HG02938 (cell line): ENCODE results near the gene ASIC5.
"Not testable (repeated sequence)": the region's sequence is repeated elsewhere in the genome, so short reads cannot be mapped to it uniquely, and the experiment has no call there.

Source experiments
- ATAC-seq: cut with Tn5 transposase; IDR thresholded peaks from one replicate; pipeline ENCODE4 v1.9.1; 2021; ENCODE audit warnings: mild to moderate bottlenecking, moderate library complexity; ENCODE audit not compliant: unreplicated experiment

Gene ASIC5, protein sequence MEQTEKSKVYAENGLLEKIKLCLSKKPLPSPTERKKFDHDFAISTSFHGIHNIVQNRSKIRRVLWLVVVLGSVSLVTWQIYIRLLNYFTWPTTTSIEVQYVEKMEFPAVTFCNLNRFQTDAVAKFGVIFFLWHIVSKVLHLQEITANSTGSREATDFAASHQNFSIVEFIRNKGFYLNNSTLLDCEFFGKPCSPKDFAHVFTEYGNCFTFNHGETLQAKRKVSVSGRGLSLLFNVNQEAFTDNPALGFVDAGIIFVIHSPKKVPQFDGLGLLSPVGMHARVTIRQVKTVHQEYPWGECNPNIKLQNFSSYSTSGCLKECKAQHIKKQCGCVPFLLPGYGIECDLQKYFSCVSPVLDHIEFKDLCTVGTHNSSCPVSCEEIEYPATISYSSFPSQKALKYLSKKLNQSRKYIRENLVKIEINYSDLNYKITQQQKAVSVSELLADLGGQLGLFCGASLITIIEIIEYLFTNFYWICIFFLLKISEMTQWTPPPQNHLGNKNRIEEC

DNA sequence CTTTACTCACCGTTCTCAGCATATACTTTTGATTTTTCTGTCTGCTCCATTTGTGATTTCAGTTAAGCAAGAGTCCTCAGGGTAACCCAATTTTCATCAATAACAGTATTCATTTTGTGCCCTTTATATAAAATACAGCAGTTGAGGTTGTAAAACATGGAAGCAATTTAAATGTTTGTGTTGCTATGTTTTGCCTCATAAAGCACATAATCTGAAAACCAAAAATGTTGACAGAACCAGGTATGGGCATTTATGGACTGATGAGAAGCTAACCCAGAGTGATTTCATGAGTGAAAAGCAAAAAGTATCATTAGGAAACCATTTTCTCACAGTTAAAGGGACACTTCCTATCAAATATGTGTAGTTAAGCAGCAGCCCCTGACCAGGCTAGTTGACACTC lies at the start of gene ASIC5:
Gene ASIC5 (minus strand): TSS at position 101 of the 400 bp plus-strand sequence. CDS start 51 bp downstream, at position 50.
- ATAC-seq, result no peak

DNA sequence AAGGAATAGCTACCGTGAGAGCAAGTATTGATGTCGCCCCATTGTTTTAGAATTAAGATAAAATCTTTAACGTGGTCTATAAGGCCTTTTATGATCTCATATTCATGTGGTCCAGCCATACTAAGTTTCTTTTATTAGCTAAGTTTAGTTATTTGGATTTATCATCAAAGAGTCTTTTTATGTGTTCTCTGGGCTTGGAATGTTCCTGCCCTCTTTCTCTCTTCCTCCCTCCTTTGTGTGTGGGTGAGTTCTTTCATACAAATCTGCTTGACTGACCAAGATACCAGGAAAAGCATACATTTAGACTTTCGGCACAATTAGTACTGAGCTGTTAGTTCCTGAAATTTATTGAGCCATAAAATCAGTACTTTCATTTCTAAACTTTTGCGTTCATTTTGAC lies 48.7 kb upstream of the ASIC5 start:
- ATAC-seq, result no peak

DNA sequence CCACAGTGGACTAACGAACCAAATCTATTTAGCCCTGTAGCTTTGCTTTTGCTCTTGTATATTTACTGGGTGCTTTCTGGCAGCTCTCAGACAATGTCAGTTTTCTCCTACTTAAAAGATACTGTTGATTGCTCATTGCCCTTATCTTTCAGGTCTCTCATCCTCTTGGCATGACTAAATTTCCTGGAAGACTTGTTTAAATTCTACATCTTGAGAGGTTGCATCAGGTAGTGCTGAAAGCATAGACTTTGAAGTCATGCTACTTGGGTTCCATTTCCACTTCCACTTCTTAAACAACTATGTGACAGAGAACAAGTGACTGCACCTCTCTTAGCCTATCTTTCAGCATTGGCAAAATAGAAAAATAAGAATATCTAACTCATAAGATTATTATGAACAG lies 45.8 kb upstream of the ASIC5 start:
- ATAC-seq, result no peak

DNA sequence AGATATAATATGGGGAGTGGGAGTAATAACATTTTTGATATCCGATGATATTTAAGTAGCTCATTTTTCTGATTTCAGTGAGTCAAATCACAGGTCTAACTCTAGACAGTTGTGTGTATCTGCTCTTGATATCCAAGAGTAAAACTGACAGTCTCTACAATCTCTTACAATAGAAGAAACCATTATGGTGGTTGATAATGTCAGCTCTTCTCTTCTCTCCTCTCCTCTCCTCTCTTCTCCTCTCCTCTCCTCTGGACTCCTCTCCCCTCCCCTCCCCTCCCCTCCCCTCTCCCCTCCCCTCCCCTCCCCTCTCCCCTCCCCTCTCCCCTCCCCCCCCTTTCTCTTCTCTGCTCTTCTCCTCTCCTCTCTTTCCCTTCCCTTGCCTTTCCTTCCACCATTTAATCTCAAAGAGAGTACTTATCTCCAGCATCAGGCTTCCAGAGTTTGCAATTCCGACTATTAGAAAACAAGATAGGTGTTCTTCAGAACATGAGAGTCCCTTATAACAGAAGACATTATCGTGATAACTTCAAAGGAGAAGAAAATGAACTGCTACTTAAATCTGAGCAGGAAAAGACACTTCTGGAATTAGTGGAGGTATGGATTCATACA lies 43.6 kb upstream of the ASIC5 start:
- no peak for ATAC-seq

DNA sequence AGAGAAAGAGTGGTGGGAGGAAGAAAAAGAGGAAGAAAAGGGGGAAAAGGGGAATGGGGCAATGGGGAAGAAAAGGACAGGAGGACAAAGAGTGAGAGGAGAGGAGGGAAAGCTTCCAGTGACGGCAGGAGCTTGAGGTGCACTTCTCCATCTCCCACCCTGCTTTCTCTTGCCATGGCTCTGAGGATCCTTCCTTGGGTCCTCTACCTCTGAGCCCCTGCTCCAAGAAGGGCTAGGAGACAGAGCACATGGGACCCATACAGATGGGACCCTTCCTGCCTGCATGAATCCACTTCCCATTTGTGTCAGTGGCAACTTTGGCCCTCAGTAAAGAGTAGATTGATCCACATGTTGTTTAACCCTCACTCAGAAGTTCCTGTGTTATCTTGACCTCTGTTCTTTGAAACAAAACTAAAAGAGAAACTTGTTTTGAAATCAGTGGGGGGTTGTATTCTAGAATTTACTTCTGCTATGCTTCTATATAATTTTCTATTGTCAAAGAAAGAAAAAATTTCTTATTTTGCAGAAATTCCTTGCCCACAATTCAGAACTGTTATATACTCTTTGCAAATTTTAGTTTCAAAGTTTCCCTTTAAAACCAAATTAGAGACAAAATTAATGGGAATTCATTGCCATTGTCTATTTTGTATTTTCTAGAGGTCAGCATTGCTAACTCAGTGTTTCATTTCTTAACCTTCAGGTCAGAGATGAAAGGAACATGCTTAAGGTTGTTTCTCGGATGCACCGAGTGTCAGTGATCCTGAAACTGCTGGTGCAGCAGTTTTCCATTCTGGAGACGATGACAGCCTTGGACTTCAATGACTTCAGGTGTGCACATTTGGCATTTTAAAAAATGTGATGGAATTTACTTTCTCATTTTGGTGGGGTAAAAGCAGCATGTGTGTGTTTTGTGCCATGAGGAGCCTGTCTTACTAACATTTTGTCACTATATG lies 42.4 kb upstream of the ASIC5 start:
- ATAC-seq, result peak; percentile 50

DNA sequence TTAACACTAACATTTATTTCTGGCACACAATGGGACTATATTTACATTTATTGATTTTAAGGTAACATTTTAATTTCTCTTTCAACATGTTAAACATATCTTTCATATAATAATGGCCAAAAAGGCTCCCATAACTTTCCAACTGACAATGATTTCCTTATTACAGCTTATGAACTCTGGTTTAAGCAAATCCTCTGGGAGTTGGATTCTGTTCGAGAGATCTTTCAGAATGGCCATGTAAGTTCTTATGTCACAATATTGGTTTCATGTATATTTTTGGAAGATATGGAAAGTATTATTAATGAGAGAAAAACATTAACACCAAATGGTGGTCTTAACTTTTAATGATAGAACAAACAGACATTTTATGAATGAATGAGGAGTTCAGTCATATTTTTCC lies 41.5 kb upstream of the ASIC5 start:
- no peak for ATAC-seq

DNA sequence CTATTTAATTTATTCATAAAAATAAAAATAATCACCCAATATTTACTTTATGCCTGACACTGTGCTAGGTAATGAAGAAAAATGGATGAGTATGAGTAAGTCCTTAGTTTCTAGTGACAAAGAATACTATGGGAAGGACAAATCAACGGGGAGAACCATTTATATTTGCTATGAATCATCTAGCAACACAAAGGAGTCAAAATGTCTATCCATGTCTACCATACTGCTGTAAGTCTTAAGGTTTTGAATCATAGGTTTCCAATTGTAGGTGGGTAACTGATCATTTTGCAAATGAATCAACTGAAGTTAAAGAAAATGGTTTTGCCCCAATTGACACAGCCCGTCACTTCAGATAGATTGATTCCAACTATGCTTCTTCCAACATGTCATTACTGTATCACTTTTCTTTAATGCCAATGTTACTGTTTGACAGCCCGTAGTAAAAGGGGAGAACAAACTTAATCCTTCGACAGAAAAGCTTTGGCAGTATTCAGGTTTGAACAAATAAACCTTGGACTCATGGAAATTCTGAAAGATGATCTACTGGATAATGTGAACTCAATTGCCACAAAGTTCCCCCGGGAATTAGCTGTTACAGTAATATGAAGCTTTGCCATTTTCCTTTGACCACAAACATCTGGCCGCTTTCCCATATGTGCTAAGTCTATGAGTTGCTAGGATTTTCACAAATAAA lies 40.6 kb upstream of the ASIC5 start:
- no peak for ATAC-seq

DNA sequence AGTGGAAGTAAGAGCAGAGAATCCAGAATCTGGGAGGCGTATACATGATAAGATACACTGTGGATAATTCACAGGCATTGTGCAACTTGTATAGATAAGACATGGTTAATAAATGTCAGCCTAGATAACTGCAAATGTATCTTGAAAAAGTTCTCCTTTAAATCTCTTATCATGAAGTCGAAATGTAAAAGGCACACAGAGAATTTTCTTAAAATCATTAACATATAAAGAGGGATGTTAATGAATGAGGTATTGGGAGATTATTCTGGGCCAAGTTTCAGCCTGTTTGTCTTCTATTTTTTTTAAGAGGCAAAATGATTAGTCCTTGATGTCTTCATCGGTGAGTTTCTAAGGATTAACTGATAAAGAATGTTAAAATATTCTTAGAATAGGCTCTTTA lies 38.3 kb upstream of the ASIC5 start:
- ATAC-seq, result no peak

DNA sequence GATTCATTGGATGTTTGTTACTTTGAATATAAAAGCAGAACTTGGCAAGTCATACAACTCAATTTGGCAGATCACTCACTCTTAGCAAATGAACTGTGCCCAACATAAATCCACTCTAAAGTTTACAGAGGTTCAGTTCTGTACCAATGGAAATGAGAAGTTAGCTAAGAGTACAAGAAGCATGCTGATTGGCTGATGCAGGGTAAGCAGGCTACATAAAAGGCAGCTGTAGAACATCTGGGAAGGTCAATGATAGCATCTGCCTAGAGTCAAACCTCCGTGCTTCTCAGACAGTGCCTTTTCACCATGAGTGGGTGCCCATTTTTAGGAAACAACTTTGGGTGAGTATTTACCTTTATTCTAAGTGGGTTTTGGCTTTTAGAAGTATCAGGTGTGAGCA lies 37.4 kb upstream of the ASIC5 start, which contains the start of gene TDO2:
Gene TDO2 (plus strand): TSS at position 244 of the 400 bp plus-strand sequence. CDS start 63 bp downstream, at position 307.
- ATAC-seq, result no peak

DNA sequence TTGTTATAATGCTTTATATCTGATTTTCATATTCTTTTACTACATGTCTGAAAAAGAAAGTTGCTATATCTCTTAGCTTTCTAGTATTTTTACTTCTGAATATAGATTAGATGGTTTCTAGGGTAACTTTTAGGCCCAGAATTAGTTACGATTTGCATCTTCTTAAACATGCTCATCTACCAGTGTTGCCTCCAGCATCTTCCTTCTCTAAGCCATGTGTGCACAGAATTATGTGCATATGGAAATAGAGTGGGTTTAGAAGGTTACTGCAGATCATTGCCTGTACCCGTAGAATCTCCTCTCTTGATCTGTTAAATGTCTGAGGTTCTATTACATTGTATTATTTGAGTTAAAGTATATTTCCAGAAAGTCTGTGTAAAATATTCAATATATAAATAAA lies 34.9 kb upstream of the ASIC5 start:
- no peak for ATAC-seq

DNA sequence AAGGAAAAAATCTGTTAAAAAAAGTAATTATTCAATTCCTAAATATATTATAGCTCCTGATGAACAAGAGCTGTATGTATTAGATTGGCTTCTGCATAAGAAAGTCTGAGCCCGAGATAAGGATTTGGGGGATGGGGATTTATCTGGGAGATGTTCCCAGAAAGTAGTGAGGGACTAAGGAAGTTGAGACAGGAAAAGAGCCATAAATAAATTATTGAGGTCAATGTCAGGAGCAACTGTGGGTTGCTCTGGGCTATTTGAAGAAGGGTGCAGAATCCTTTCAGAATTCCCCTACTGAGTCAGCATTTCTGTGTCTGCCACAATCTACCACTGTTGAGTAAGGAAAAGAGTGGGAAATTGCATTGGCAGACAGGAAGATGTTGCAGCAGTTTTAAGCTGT lies 34.3 kb upstream of the ASIC5 start:
- no peak for ATAC-seq

DNA sequence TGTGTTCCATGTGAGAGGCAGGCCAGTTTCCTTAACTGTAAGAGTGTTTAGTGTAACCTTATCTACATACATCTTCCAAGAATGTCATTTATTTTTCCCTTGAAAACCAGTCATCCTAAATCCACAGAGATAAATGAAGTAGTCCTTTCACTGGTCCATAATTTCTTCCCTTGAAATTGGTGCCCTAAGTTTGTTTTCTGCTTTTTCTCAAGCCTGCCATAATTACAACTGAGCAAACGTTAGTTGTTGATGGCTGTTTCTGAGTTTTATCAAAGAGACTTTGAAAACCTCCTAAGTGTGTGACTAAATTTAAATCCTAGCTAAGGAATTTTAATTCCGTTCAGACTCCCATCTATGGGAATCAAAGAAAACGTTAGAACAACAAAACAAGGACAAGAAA lies 33.8 kb upstream of the ASIC5 start:
- ATAC-seq, result no peak

DNA sequence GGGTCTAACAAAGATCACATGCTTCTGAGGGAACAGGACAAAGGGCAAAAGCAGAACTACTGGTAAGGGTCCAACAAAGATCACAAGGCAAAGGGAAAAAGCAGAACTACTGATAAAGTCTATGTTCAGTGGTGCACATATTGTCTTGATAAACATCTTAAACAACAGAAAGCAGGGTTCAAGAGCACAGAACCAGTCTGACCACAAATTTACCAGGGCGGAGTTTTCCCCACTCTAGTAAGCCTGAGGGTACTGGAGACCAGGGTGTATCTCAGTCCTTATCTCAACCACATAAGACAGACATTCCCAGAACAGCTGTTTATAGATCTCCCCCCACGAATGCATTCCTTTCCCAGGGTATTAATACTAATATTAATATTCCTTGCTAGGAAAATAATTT lies 32.3 kb upstream of the ASIC5 start:
- not testable (repeated sequence) for ATAC-seq

DNA sequence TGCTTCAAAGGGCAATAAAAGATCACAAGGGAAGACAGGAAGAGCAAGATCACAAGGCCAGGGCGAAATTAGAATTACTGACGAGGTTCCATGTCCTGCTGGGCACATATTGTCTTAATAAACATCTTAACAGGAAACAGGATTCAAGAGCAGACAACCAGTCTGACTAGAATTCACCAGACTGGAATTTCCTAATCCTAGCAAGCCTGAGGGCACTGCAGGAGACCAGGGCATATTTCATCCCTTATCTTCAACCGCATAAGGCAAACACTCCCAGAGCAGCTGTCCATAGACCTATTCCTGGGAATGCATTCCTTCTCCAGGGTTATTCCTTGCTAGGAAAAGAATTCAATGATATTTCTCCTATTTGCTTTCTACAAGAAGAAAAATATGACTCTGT lies 25.0 kb upstream of the ASIC5 start:
- no peak for ATAC-seq

DNA sequence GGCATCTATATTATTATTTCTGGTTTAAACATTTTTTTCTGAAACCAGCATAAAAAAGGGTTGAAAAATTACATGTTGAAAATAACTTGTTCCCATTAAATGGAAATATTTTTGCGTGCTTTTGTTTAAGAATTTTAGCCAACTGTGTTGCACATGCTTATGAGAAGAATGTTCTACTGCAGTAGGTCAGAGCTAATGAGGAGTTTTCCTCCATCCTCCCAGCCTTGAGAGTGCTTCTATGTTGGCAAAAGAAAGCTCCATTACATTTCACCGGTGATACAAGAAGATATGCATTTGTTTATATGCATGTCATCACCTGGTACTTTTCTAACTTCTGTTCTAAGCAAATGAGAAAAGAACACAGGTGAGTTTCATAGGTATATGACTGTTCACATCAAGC lies 23.9 kb upstream of the ASIC5 start:
- ATAC-seq, result no peak

DNA sequence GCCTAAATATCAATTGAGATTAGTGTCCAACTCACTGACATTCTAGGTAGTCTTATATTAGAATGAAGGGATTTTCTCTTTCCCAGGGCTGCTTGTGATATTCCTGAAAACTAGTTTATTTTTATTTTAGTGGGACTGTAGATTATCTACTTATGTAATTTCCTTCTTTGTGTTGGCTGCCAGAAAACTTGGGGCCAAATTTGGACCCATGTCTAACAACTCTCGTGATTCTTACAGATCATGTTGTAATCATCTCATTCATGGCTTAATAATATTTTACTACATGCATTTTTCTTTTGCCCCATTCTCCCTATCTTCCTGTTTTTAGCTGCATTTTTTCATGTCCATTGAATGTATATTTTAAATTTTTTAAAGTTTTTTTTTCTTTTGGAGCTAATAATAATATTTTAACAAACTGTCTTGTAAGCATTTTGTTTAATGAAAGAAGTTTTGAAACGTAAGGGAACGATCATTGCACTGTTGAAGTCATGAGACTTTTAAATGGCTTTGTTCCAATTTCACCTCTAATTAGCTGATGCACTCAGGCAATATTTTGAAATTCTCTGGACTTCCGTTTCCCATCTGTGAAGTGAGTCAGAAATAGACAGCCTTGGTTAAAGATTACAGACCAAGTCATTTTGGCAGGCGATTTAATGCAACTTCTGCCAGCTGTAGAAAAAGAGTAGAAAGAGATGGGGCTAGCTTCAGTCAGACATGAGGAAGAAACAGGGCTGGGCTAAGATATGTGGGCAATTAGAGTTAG lies 23.1 kb upstream of the ASIC5 start:
- ATAC-seq, result peak; percentile 98

DNA sequence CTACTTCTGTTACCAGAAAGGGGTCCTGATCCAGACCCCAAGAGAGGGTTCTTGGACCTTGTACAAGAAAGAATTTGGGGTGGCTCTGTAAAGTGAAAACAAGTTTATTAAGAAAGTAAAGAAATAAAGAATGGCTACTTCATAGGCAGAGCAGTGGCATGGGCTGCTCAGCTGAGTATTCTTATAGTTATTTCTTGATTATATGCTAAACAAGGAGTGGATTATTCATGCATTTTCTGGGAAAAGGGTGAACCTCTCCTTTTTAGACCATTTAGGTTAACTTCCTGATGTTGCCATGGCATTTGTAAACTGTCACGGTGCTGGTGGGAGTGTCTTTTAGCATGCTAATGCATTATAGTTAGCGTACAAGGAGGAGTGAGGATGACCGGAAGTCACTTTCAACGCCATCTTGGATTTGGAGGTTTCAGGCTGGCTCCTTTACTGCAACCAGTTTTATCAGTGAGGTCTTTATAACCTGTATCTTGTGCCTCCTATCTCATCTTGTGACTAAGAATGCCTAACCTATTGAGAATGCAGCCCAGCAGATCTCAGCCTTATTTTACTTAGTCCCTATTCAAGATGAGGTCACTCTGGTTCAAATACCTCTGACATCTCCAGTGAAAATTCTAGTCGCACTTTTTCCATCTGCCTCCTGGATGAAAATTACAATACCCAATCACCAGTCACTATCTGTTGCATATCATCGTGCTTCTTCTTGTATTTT lies 21.9 kb upstream of the ASIC5 start:
- ATAC-seq, result no peak

DNA sequence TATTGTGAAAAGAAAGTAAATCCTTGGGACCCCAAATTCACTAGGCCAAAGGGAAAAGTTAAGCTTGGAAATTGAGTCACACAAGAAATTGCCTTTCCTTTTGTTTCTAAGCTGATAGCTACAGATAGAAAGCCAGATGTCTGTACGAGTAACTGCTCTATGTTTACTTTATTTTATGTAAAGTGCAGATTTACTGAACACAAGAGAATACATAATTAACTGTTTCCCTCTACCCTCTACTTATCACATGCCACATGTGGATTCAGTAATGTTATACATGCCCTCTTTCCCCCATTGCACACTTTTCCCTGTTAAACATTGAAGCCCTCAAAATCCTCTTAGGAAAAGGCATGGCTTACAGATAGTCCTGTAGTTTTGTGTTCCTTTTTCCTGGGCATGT lies 21.0 kb upstream of the ASIC5 start:
- no peak for ATAC-seq

DNA sequence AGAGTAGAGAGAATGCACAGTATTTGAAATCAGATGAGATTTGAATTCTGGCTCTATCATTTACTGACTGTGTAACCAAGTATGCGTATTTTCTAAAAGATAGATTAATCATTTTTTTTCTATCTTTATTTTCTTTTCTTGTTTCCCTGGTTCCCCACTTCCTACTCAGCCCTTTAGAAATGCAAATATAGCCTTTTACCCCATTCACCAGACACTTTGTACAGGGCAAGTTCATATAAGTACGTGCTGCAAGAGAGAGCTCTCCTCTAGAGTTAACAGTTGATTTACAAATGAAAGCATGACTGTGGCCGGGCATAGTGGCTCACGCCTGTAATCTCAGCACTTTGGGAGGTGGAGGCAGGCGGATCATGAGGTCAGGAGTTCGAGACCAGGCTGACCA lies 19.6 kb upstream of the ASIC5 start:
- no peak for ATAC-seq
